GM12892 (cell line): Measurements from ENCODE around the gene SELL.

Experiments
- POLR2AphosphoS5 ChIP-seq: IDR thresholded peaks from 2 replicates; pipeline ENCODE4 v1.6.1; 2011; ENCODE audit warnings: low read depth, low read length, control low read depth
- TAF1 ChIP-seq: IDR thresholded peaks from 2 replicates; pipeline ENCODE4 v1.6.1; 2011; ENCODE audit warnings: low read depth, mild to moderate bottlenecking, control low read depth, low read length, borderline replicate concordance

- TF ChIP-seq POLR2AphosphoS5: no peak
- no peak for TF ChIP-seq TAF1
These were observed 30.9 kb downstream of the SELL start for GRCh38 chr1:169680377-169681019.
